Measurements from ENCODE around the gene GASK1A.
"Not testable (repeated sequence)": the region's sequence is repeated elsewhere in the genome, so short reads cannot be mapped to it uniquely, and the experiment has no call there.

GRCh38 chr3:43045079-43045478, 66.0 kb downstream of the GASK1A start:
- not testable (repeated sequence) for TF ChIP-seq CTCF (conservative IDR thresholded peaks at IDR 0.05 in 1 of 2, IDR thresholded peaks at IDR 0.05 in 1 of 2; ENCODE audit: extremely low read depth in 1 of 2, insufficient read depth in 1 of 2, low read depth in 1 of 2, low read length in 2 of 2); EZH2 (IDR thresholded peaks at IDR 0.05; ENCODE audit: borderline replicate concordance, low read length)

Data from mammary epithelial cell (primary cell).